GM12891 (cell line): ENCODE data around the gene SYVN1.
A peak's percentile ranks its signal among the peaks of the same experiment; 100 is the strongest.
"Not testable (repeated sequence)": the region's sequence is repeated elsewhere in the genome, so short reads cannot be mapped to it uniquely, and the experiment has no call there.

Experiments used
- DNase-seq: peaks from one replicate; pipeline ENCODE4 v3.0.0; 2011; ENCODE audit warnings: low spot score; ENCODE audit not compliant: insufficient read length
- FAIRE-seq: peaks from 2 replicates; lab custom pipeline; 2011; peaks lifted over from hg19 to GRCh38; lab: Jason Lieb, UNC
- PAX5 ChIP-seq: IDR thresholded peaks from 2 replicates; pipeline ENCODE4 v1.6.1; 2011; ENCODE audit warnings: low read length, moderate library complexity, mild to moderate bottlenecking; ENCODE audit not compliant: insufficient read depth, severe bottlenecking
- POLR2A ChIP-seq: IDR thresholded peaks from 2 replicates; pipeline ENCODE4 v1.6.1; 2011; ENCODE audit warnings: low read depth, low read length, control low read depth
- POLR2AphosphoS5 ChIP-seq: IDR thresholded peaks from 2 replicates; pipeline ENCODE4 v1.6.1; 2011; ENCODE audit warnings: low read depth, low read length, control low read depth
- POU2F2 ChIP-seq: IDR thresholded peaks from 2 replicates; pipeline ENCODE4 v1.6.1; 2011; ENCODE audit warnings: low read depth, mild to moderate bottlenecking, control low read depth, low read length, moderate library complexity
- SPI1 ChIP-seq: IDR thresholded peaks from 2 replicates; pipeline ENCODE4 v1.6.1; 2011; ENCODE audit warnings: low read depth, low read length, control low read depth
- TAF1 ChIP-seq: IDR thresholded peaks from 2 replicates; pipeline ENCODE4 v1.6.1; 2011; ENCODE audit warnings: low read depth, low read length, control low read depth

SYVN1 gene

DNA sequence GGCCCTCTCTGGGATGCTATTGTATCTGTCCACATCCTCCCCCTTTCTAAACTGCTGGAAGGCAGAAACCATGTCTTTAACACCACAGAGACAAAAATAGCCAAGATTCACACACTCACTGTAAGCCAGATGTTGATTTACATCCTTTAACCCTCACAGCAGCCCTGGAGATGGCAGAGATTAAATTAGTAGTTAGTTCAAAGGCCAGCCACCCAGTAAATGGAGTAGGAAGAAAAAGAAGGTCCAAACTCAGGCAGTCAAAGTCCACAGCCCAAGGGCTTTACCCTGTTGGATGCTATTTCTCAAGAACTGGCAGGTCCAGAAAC is 14.7 kb downstream of the SYVN1 start:
- TF ChIP-seq POU2F2 (no peak), PAX5 (no peak), SPI1 (no peak), TAF1 (no peak), POLR2A (no peak), POLR2AphosphoS5 (no peak)
- DNase-seq = no peak
- FAIRE-seq = no peak

DNA sequence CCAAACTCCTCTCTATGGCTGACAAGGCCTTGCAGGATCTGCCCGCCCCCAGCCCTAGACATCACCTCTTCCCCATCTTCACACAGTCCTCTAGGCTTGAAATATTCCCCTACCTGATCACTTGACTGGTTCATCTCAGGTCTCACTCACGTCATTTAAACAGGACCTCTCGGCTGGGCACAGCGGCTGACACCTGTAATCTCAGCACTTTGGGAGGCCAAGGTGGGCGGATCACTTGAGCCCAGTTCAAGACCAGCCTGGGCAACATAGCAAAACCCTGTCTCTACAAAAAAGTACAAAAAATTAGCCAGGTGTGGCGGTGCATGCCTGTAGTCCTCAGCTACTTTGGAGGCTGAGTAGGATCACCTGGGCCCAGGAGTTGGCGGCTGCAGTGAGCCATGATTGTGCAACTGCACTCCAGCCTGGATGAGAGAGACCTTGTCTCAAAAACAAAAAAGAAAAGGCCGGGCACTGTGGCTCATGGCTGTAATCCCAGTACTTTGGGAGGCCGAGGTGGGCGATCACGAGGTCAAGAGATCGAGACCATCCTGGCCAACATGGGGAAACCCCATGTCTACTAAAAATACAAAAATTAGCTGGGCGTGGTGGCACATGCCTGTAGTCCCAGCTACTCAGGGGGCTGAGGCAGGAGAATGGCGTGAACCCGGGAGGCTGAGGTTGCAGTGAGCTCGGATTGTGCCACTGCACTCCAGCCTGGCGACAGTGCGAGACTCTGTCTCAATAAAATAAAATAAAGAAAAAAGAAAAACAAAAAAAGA is 15.2 kb downstream of the SYVN1 start:
- FAIRE-seq, DNase-seq: not testable (repeated sequence)
- TF ChIP-seq POLR2A (peak; percentile 22), POLR2AphosphoS5 (peak; percentile 53; the same call in 1 of the 2 replicates)

DNA sequence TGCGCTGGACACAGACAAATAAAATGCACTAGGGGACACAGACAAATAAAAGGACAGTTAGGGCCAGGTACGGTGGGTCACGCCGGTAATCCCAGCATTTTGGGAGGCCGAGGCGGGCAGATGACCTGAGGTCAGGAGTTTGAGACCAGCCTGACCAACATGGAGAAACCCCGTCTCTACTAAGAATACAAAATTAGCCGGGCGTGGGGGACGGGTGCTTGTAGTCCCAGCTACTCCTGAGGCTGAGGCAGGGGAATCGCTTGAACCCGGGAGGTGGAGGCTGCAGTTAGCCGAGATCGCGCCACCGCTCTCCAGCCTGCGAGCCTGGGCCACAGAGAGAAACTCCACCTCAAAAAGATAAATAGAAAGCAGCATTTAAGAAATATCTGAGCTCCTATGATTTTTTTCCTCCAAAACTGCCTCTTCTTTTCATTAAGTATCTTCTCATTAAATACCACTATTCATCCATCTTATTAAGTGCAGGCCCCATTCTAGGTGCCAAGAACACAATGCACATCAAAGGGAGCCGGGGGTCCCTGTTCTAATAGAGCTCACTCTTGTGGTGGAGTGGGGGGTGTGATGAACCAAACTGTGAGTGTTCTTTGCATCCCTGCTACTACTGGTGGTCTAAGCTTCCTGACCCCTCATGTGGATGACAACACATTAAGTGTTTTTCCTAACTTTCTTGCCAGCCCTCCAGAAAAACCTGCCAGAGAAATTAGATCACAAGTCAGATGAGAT is 16.1 kb downstream of the SYVN1 start:
- DNase-seq = no peak
- no peak for TF ChIP-seq TAF1
- FAIRE-seq = no peak

DNA sequence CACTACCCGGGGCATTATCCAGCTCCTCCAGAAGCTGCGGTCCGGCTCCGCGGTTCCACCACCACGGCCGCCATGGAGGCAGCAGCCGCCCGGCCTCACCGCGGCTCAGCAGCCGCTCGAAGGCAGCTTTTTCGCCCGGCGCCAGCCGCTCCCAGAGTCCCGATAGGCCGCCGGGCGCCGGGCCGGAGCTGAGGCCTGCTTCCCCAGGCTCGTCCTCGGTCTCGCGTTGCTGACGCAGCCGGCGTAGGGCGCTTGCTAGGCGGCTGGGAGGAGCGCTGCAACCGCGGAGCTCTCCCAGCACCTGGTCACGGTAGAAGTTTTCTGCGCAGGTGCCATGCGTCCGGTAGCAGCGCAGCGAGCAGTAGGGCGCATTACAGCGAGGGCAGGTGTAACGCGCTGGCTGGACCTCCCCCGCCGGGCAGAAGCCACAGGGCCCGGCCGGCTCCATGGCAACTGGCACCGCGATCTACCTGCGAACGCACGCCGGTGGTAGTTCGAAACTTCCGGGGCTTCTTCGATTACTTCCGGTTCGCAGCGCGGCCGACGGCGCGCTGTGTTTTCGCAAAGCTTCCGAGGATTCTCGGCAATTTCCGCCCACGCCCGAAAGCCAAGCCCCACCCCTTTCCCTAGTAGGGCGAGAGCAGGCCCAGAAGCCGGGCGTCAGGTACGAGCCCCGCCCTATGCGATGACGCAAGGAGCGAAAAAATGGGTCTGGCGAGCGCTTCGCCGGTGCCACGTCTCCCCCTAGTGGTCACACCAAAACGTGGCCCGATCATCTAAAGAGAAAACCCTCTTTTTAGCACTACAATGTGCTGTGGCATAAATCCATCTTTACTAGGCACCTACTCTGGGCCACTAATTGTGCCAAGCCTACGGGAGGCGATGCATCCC is 16.9 kb downstream of the SYVN1 start, which contains the start of gene ZNHIT2:
TSS of gene ZNHIT2 (minus strand) at position 496 of the 891 bp plus-strand sequence. CDS start at position 448, 48 bp downstream.
- FAIRE-seq (peak; percentile 96), DNase-seq (peak; percentile 84)
- TF ChIP-seq SPI1 (no peak), POLR2AphosphoS5 (peak; percentile 96), TAF1 (peak; percentile 60), PAX5 (peak; percentile 9), POU2F2 (peak; percentile 81), POLR2A (peak; percentile 95)

DNA sequence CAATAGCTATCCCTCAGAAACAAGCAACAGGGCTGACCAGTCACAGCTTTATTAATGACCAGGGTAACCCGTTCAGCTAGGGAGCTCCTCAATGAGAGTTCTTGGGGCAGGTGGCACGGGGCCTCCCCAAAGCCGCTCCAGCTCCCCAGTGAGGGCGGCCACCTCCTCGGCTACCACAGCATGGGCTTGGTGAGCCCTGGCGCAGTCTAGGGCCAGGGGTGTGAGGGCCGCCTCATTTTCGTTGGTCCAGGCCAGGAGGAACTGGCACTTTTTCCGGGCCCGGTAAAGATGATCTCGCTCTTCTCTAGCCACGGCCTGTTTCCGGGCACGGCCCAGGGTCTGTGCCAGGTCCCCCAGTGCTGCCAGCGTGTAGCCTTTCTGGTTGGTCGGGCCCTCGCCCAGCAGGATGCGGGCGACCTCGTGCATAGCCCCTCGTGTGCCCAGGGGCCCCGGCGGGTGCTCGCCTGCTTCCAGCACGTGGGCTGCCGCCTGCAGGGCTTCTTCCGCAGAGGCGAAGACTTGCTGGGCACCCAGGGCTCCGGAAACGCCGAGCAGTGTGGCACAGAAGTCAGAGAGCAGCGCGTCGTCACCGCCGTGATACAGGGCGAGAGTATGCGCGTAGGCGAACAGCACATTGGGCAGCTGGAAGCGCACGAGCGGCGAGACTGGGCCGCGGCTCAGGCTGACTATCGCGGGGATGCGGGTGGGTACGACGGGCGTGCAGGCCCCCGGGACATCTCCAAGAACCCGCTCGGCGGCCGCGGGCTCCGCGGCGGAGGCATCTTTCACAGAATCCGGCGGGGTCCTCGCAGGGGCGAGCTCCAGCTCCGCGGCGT is 17.7 kb downstream of the SYVN1 start:
- TF ChIP-seq POU2F2 (no peak), POLR2A (no peak), PAX5 (no peak), POLR2AphosphoS5 (peak; percentile 68)
- FAIRE-seq = peak; percentile 81
- DNase-seq = no peak

DNA sequence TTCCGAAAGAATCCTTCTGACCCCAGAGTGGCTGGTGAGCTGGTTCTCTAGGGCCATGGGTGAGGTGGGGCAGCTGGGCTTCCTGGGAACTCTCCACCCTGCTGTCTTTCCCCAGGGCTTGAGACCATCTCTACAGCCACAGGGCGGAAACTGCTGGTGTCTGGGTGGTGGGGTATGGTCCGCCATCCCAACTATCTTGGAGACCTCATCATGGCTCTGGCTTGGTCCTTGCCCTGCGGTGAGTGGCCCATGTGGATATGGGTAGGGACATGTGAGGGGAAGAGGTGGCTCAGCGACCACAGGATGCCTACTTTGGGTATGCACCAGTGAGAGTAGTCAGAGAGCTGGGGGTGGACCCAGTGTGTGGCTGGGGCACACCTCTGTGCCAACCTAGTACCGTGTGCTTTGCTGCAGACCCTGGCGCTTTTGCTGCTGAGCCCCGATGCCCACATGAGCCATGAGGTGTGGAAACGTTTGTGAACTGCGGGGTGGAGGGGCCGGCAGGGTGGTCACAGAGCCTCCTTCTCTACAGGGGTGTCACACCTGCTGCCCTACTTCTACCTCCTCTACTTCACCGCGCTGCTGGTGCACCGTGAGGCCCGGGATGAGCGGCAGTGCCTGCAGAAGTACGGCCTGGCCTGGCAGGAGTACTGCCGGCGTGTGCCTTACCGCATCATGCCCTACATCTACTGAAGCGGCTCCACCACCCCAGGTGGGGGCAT is 18.8 kb downstream of the SYVN1 start:
- no peak for TF ChIP-seq PAX5
- peak; percentile 52 for TF ChIP-seq POLR2AphosphoS5
- peak; percentile 48; the same call in 1 of the 2 replicates for TF ChIP-seq POLR2A
- no peak for DNase-seq
- no peak for FAIRE-seq

DNA sequence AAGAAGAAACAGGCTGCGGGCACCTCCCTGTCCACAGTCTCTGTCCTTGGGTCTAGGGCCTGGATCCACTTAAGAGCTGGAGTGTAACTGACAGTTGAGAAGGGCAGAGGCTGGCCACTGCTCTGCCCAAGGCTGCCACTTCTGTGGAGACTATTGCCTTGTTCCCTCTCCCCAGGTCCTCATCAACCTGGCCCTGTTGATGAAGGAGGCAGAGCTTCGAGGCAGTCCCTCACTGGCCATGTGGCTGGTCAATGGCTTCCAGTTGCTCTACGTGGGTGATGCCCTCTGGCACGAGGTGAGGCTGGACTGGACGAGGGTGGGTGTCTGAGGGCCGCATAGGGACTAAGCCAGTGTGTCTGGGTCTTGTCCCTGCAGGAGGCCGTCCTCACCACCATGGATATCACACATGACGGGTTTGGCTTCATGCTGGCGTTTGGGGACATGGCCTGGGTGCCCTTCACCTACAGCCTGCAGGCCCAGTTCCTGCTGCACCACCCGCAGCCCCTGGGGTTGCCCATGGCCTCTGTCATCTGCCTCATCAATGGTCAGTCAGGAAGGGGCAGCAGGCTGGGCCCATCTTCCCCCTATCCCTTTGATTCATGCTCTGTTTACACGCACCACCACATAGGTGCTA is 19.7 kb downstream of the SYVN1 start:
- FAIRE-seq = no peak
- no peak for DNase-seq
- TF ChIP-seq TAF1 (no peak), POLR2AphosphoS5 (peak; percentile 52; the same call in 1 of the 2 replicates)

DNA sequence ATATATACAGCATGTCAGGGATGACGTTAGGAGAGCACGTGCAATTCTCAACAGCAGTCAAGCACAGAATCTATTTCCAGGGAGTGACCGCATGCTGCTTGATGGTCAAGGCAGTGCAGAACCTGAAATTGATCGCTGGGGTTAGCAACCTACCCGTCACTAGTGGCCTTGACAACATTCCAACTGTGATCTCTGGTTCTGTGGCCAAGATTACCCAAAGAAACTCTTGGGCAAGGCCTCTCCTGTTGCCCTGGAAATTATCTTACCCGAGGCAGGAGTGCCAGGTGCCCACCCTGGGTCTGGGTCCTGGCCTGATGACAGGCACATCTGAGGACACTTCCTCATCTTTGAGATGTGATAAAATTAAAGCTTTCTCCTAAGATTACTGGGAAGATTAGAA is 20.5 kb downstream of the SYVN1 start:
- no peak for FAIRE-seq
- TF ChIP-seq TAF1 (no peak), PAX5 (no peak), POLR2A (no peak; the same call in 1 of the 2 replicates), POU2F2 (no peak), SPI1 (no peak), POLR2AphosphoS5 (no peak)
- DNase-seq = no peak
